H1 (cell line): ENCODE data around the gene CYP2A13. TPM values are rescaled to one million over a fixed set of nuclear protein-coding genes. Genes with fewer than 3 reads are reported as not detected.
"Not testable (repeated sequence)": the region's sequence is repeated elsewhere in the genome, so short reads cannot be mapped to it uniquely, and the experiment has no call there.

Source experiments
- CTCF ChIA-PET: fragments of 300-600 bp; sonication (Branson Sonifier 250); formaldehyde crosslinking; loops from one replicate; lab custom pipeline; 2021; ENCODE audit not compliant: partially characterized antibody; lab: Charles Lee
- POLR2A ChIA-PET: fragments of 300-600 bp; sonication (Branson Sonifier 250); formaldehyde crosslinking; loops from one replicate; lab custom pipeline; 2021; ENCODE audit warnings: inconsistent platforms; ENCODE audit not compliant: partially characterized antibody; lab: Charles Lee
- DNase-seq, 2 experiments: peaks; one replicate each; pipeline versions ENCODE4 v3.0.0 to v3.0.0-alpha.2; 2010 to 2022; ENCODE audit warnings: low spot score in 2 of 2, low read depth in 1 of 2, mixed read lengths in 1 of 2
- FAIRE-seq: peaks from 2 replicates; lab custom pipeline; 2011; peaks lifted over from hg19 to GRCh38; lab: Jason Lieb, UNC
- H2AFZ ChIP-seq: 2 replicates; pipeline ENCODE4 v1.8.1; 2012; ENCODE audit warnings: low read length, inconsistent platforms
- H2AK5ac ChIP-seq: 2 replicates; pipeline ENCODE4 v1.6.1; 2013; ENCODE audit warnings: low read depth, low read length
- H2BK120ac ChIP-seq: replicated peaks from 2 replicates; pipeline ENCODE3; 2013; ENCODE audit warnings: low read depth, low read length, inconsistent platforms
- H2BK12ac ChIP-seq: 2 replicates; pipeline ENCODE4 v1.6.1; 2013; ENCODE audit warnings: low read depth, low read length
- H2BK15ac ChIP-seq: 2 replicates; pipeline ENCODE4 v1.6.1; 2013; ENCODE audit warnings: low read length
- H2BK20ac ChIP-seq: 2 replicates; pipeline ENCODE4 v1.6.1; 2013; ENCODE audit warnings: low read length
- H2BK5ac ChIP-seq: 2 replicates; pipeline ENCODE4 v1.6.1; 2013; ENCODE audit warnings: low read depth, low read length
- H3K14ac ChIP-seq: 2 replicates; pipeline ENCODE4 v1.6.1; 2013; ENCODE audit warnings: inconsistent platforms; ENCODE audit not compliant: insufficient read length
- H3K18ac ChIP-seq: 2 replicates; pipeline ENCODE4 v1.6.1; 2013; ENCODE audit warnings: low read length; ENCODE audit errors: extremely low read depth
- H3K23ac ChIP-seq: 2 replicates; pipeline ENCODE4 v1.6.1; 2013; ENCODE audit warnings: inconsistent platforms; ENCODE audit not compliant: insufficient read length
- H3K23me2 ChIP-seq: 2 replicates; pipeline ENCODE4 v1.6.1; 2013; ENCODE audit warnings: low read depth, low read length
- H3K27ac ChIP-seq: 2 replicates; pipeline ENCODE4 v1.6.1; 2011; ENCODE audit warnings: low read depth, low read length, inconsistent platforms
- H3K27me3 ChIP-seq, 4 experiments: replicated peaks in 1 of 4; 1 replicate in 1 of 4; 2 replicates in 3 of 4; pipeline versions ENCODE4 v1.6.1 to v1.8.1; 2011 to 2013; ENCODE audit warnings: low read length in 3 of 4, mild to moderate bottlenecking in 3 of 4, inconsistent platforms in 2 of 4, mixed read lengths in 2 of 4, moderate library complexity in 1 of 4; ENCODE audit not compliant: control insufficient read depth in 3 of 4, insufficient read depth in 3 of 4; ENCODE audit errors: extremely low read depth in 1 of 4
- H3K36me3 ChIP-seq, 4 experiments: 2 replicates each; pipeline versions ENCODE4 v1.6.1 to v1.8.1; 2011 to 2013; ENCODE audit warnings: mild to moderate bottlenecking in 4 of 4, low read length in 3 of 4, moderate library complexity in 2 of 4, control low read depth in 1 of 4, inconsistent platforms in 1 of 4; ENCODE audit not compliant: insufficient read depth in 4 of 4, control insufficient read depth in 2 of 4
- H3K4ac ChIP-seq: replicated peaks from 2 replicates; pipeline ENCODE3; 2013; ENCODE audit warnings: low read length, low read depth, mixed read lengths, inconsistent platforms; ENCODE audit not compliant: insufficient read length
- H3K4me1 ChIP-seq, 4 experiments: replicated peaks in 1 of 4; 1 replicate in 1 of 4; 2 replicates in 3 of 4; pipeline versions ENCODE4 v1.6.1 to v1.8.1; 2011 to 2013; ENCODE audit warnings: low read length in 3 of 4, inconsistent platforms in 2 of 4, mixed read lengths in 1 of 4; ENCODE audit not compliant: insufficient read depth in 4 of 4, control insufficient read depth in 3 of 4
- H3K4me2 ChIP-seq, 2 experiments: 2 replicates each; pipeline versions ENCODE4 v1.6.1 to v1.8.1; 2011 to 2013; ENCODE audit warnings: low read depth in 2 of 2, low read length in 2 of 2, control low read depth in 1 of 2, inconsistent platforms in 1 of 2, mild to moderate bottlenecking in 1 of 2; ENCODE audit not compliant: insufficient read depth in 1 of 2
- H3K4me3 ChIP-seq, 4 experiments: fragments of 200-600, 300-600 bp in 1 of 4; sonication (generic), shearing (Covaris generic), sonication (Bioruptor Twin) in 1 of 4; 2 replicates each; pipeline versions ENCODE4 v1.5.1 to v1.8.1; 2011 to 2016; ENCODE audit warnings: low read length in 4 of 4, low read depth in 3 of 4, control low read depth in 2 of 4, inconsistent platforms in 2 of 4, mild to moderate bottlenecking in 2 of 4, mixed read lengths in 1 of 4, moderate library complexity in 1 of 4; ENCODE audit not compliant: insufficient read depth in 2 of 4; ENCODE audit errors: extremely low read depth in 1 of 4
- H3K56ac ChIP-seq: replicated peaks from 2 replicates; pipeline ENCODE3; 2013; ENCODE audit warnings: low read depth, mild to moderate bottlenecking, mixed read lengths, low read length, inconsistent platforms; ENCODE audit not compliant: insufficient read length
- H3K79me1 ChIP-seq: 2 replicates; pipeline ENCODE4 v1.6.1; 2013; ENCODE audit warnings: low read depth, low read length, control low read depth
- H3K79me2 ChIP-seq, 2 experiments: 2 replicates each; pipeline versions ENCODE4 v1.6.1 to v1.8.1; 2012 to 2013; ENCODE audit warnings: low read length in 2 of 2, mild to moderate bottlenecking in 2 of 2, inconsistent platforms in 1 of 2; ENCODE audit not compliant: insufficient read depth in 2 of 2, control insufficient read depth in 1 of 2
- H3K9ac ChIP-seq, 4 experiments: replicated peaks in 1 of 4; 1 replicate in 1 of 4; 2 replicates in 3 of 4; pipeline versions ENCODE4 v1.6.1 to v1.8.1; 2011 to 2013; ENCODE audit warnings: low read depth in 3 of 4, low read length in 3 of 4, control low read depth in 2 of 4, mild to moderate bottlenecking in 2 of 4, moderate library complexity in 2 of 4, inconsistent platforms in 1 of 4; ENCODE audit errors: extremely low read depth in 1 of 4
- H3K9me3 ChIP-seq, 2 experiments: 2 replicates each; pipeline versions ENCODE4 v1.6.1 to v1.8.1; 2012 to 2013; ENCODE audit warnings: mild to moderate bottlenecking in 2 of 2, moderate library complexity in 2 of 2, control low read depth in 1 of 2, inconsistent platforms in 1 of 2, low read depth in 1 of 2, low read length in 1 of 2, mixed read lengths in 1 of 2; ENCODE audit not compliant: insufficient read depth in 2 of 2
- H4K20me1 ChIP-seq, 2 experiments: replicated peaks in 1 of 2; 2 replicates each; pipeline versions ENCODE3 to v1.8.1; 2011 to 2013; ENCODE audit warnings: inconsistent platforms in 2 of 2, low read length in 2 of 2, mild to moderate bottlenecking in 1 of 2; ENCODE audit not compliant: insufficient read depth in 2 of 2, control insufficient read depth in 1 of 2
- H4K5ac ChIP-seq: 2 replicates; pipeline ENCODE4 v1.6.1; 2013; ENCODE audit warnings: low read length, low read depth, mixed read lengths, inconsistent platforms; ENCODE audit not compliant: insufficient read length
- H4K8ac ChIP-seq: 2 replicates; pipeline ENCODE4 v1.8.0; 2013; ENCODE audit warnings: mild to moderate bottlenecking, moderate library complexity, low read length, inconsistent platforms; ENCODE audit not compliant: insufficient read depth; ENCODE audit errors: extremely low read depth
- H4K91ac ChIP-seq: replicated peaks from 2 replicates; pipeline ENCODE3; 2013; ENCODE audit warnings: low read length, mixed read lengths, inconsistent platforms; ENCODE audit not compliant: insufficient read length
- WGBS, 2 experiments: shearing (Covaris generic) in 1 of 2; methylation state at CpG; one replicate each; pipeline versions ENCODE4 v1.1.6 to v1.1.7; 2013 to 2015; ENCODE audit warnings: low lambda C conversion rate in 2 of 2, mixed read lengths in 2 of 2, inconsistent platforms in 1 of 2, low coverage in 1 of 2, missing lambda C conversion rate in 1 of 2; ENCODE audit not compliant: insufficient replicate concordance in 2 of 2, insufficient coverage in 1 of 2, insufficient read length in 1 of 2; ENCODE audit errors: extremely low coverage in 1 of 2, missing lambda C conversion rate in 1 of 2; 5-methylcytosine and 5-hydroxymethylcytosine counted together
- polyA plus RNA-seq, 7 experiments: library from polyadenylated mRNA; depleted of rRNA in 3 of 7; stranded (reverse) in 5 of 7; unstranded in 2 of 7; fragments of >200 nt in 5 of 7; fragments of 200-250 nt in 2 of 7; gene quantifications; 1 replicate in 5 of 7; 2 replicates in 1 of 7; 4 replicates in 1 of 7; pipeline versions ENCODE4 v1.2.1 to v1.2.3, GENCODE V29; 2011 to 2013; ENCODE audit warnings: missing spikeins in 2 of 7, mixed read lengths in 2 of 7
- total RNA-seq: library from RNA; stranded (reverse); fragmentation: NEBNext Ultra II Directional; extraction: Animal tissue kit (Norgen Biotek cat#: 25700); gene quantifications from 2 replicates; pipeline ENCODE4 v1.2.1, GENCODE V29; 2021

CYP2A13 gene
- total and polyA plus RNA-seq, 2 of the 8 experiments (the other 6 are each of a cell fraction or from before 2014, with no cell fraction given), result 0.60 to 0.63 TPM

GRCh38 chr19:41120929-41121911, 33.0 kb downstream of the CYP2A13 start:
- H3K4ac ChIP-seq, H3K27me3 ChIP-seq, H3K36me3 ChIP-seq, H4K20me1 ChIP-seq, H3K27ac ChIP-seq, H3K4me1 ChIP-seq, DNase-seq, H4K91ac ChIP-seq, H2AFZ ChIP-seq, H3K4me2 ChIP-seq, H3K56ac ChIP-seq, H2BK20ac ChIP-seq, H2BK120ac ChIP-seq, H3K18ac ChIP-seq, H4K5ac ChIP-seq, H3K9ac ChIP-seq, POLR2A ChIA-PET, H3K79me2 ChIP-seq, H4K8ac ChIP-seq, H3K4me3 ChIP-seq, H3K23me2 ChIP-seq, H3K14ac ChIP-seq, H2BK15ac ChIP-seq, H3K9me3 ChIP-seq, H3K79me1 ChIP-seq, H3K23ac ChIP-seq: not testable (repeated sequence)
- 93% methylated on average over 29 of the region's 41 CpGs; no CpG with 5 or more reads in 1 of the 2 experiments for WGBS, 2 experiments
- peak; percentile 62 for FAIRE-seq
- H2BK5ac ChIP-seq, result peak overlapping the region; percentile 18; the same call in 1 of the 2 replicates
- peak overlapping the region; percentile 75; the same call in 1 of the 2 replicates for H2AK5ac ChIP-seq
- CTCF ChIA-PET, result interaction anchor here (1.1 kb wide), 1 partner anchor 190 kb away, joined by 3 read pairs; no protein-coding TSS in a partner anchor
- H2BK12ac ChIP-seq, result peak overlapping the region; percentile 53; the same call in 1 of the 2 replicates
